ENCODE measurements around the gene S100P.

- TF ChIP-seq CTCF (IDR thresholded peaks at IDR 0.05) (no peak), POLR2A (IDR thresholded peaks at IDR 0.05) (no peak)
Observed at GRCh38 chr4:6699388-6699787, 5.7 kb downstream of the S100P start.

Data from thyroid gland (tissue), 4 donors.